ENCODE data around the gene SEC63.
"Not testable (repeated sequence)": the region's sequence is repeated elsewhere in the genome, so short reads cannot be mapped to it uniquely, and the experiment has no call there.

Gene SEC63

GRCh38 chr6:107971181-107971580 lies 13.2 kb upstream of the SEC63 start:
- no peak for DNase-seq

- no peak for DNase-seq
Observed at GRCh38 chr6:107970255-107970654, 12.2 kb upstream of the SEC63 start.

GRCh38 chr6:107968081-107968480 lies 10.1 kb upstream of the SEC63 start:
- DNase-seq, result no peak

GRCh38 chr6:107965746-107966145 lies 7.7 kb upstream of the SEC63 start:
- no peak for DNase-seq

- no peak for DNase-seq
Observed at GRCh38 chr6:107962723-107963122, 4.7 kb upstream of the SEC63 start.

- DNase-seq, result no peak
Observed at GRCh38 chr6:107959392-107959791, 1.4 kb upstream of the SEC63 start.

- DNase-seq, result not testable (repeated sequence)
Observed at GRCh38 chr6:107958689-107959362, 818 bp upstream of the SEC63 start.

GRCh38 chr6:107957308-107957908 lies 600 bp downstream of the SEC63 start:
- no peak for DNase-seq

GRCh38 chr6:107956586-107957307 lies 1.3 kb downstream of the SEC63 start:
- no peak for DNase-seq

GRCh38 chr6:107956181-107956580 lies 1.8 kb downstream of the SEC63 start:
- DNase-seq, result no peak

- not testable (repeated sequence) for DNase-seq
Observed at GRCh38 chr6:107953858-107954414, 4.1 kb downstream of the SEC63 start.

GRCh38 chr6:107943626-107944439 lies 14.2 kb downstream of the SEC63 start:
- DNase-seq, result no peak

GRCh38 chr6:107942142-107942541 lies 15.9 kb downstream of the SEC63 start:
- DNase-seq, result no peak

- DNase-seq, result no peak
Observed at GRCh38 chr6:107941627-107942026, 16.4 kb downstream of the SEC63 start.

GRCh38 chr6:107941199-107941598 lies 16.8 kb downstream of the SEC63 start:
- DNase-seq, result no peak

GRCh38 chr6:107936910-107937292 lies 21.1 kb downstream of the SEC63 start:
- DNase-seq, result not testable (repeated sequence)

- DNase-seq, result no peak
Observed at GRCh38 chr6:107936162-107936909, 21.7 kb downstream of the SEC63 start.

- not testable (repeated sequence) for DNase-seq
Observed at GRCh38 chr6:107934229-107934628, 23.8 kb downstream of the SEC63 start.

GRCh38 chr6:107932580-107932979 lies 25.4 kb downstream of the SEC63 start:
- no peak for DNase-seq

GRCh38 chr6:107931894-107932293 lies 26.1 kb downstream of the SEC63 start:
- no peak for DNase-seq

GRCh38 chr6:107928984-107929383 lies 29.0 kb downstream of the SEC63 start:
- DNase-seq, result no peak

All from GOT3 (cell line).